Suprapubic skin (tissue), 4 donors: ENCODE measurements around the gene DSTYK.

ENCODE experiments used
- POLR2A ChIP-seq, 2 donors: fragments of 450-650 bp; IDR thresholded peaks; one replicate each; pipeline ENCODE4 v1.6.1; 2017; ENCODE audit warnings: antibody characterized with exemption in 2 of 2, mild to moderate bottlenecking in 2 of 2, moderate library complexity in 2 of 2
- POLR2AphosphoS5 ChIP-seq, 3 donors: sonication (generic); formaldehyde crosslinking; IDR thresholded peaks; one replicate each; pipeline ENCODE4 v1.6.1; 2017; ENCODE audit warnings: antibody characterized with exemption in 3 of 3

- TF ChIP-seq POLR2A (IDR thresholded peaks at IDR 0.05): no peak
- no peak for TF ChIP-seq POLR2AphosphoS5 (IDR thresholded peaks at IDR 0.05)
These were observed 25.5 kb upstream of the DSTYK start for GRCh38 chr1:205236951-205237475.
